ENCODE data around the gene ATRNL1.

- TF ChIP-seq SMC3 (IDR thresholded peaks at IDR 0.05; ENCODE audit: low read depth, low read length) (no peak), CTCF (IDR thresholded peaks at IDR 0.05) (no peak)
Observed at GRCh38 chr10:115711306-115711705, 618.1 kb downstream of the ATRNL1 start.
